NT2/D1 (cell line): Measurements from ENCODE around the gene PPP3CA.

Experiments
- DNase-seq: peaks from one replicate; pipeline ENCODE4 v3.0.0-alpha.2; 2011; ENCODE audit warnings: low read depth, low spot score
- H3K27me3 ChIP-seq: 2 replicates; pipeline ENCODE4 v1.6.0; 2011; ENCODE audit warnings: mild to moderate bottlenecking; ENCODE audit not compliant: insufficient read length, insufficient read depth
- H3K36me3 ChIP-seq: 2 replicates; pipeline ENCODE4 v1.6.1; 2011; ENCODE audit warnings: mild to moderate bottlenecking, low read length, mixed read lengths; ENCODE audit not compliant: insufficient read depth, insufficient read length
- H3K4me1 ChIP-seq: 2 replicates; pipeline ENCODE4 v1.5.1; 2011; ENCODE audit not compliant: insufficient read depth, insufficient read length
- H3K4me3 ChIP-seq: 2 replicates; pipeline ENCODE4 v1.5.1; 2011; ENCODE audit warnings: low read depth; ENCODE audit not compliant: insufficient read length
- H3K9ac ChIP-seq: 2 replicates; pipeline ENCODE4 v1.6.0; 2011; ENCODE audit warnings: low read depth; ENCODE audit not compliant: insufficient read length
- H3K9me3 ChIP-seq: 2 replicates; pipeline ENCODE4 v1.5.1; 2011; ENCODE audit warnings: mild to moderate bottlenecking, low read length; ENCODE audit not compliant: insufficient read depth
- SUZ12 ChIP-seq: IDR thresholded peaks from 2 replicates; pipeline ENCODE4 v1.6.1; 2011; ENCODE audit not compliant: insufficient read length, insufficient read depth; ENCODE audit errors: extremely low read depth
- YY1 ChIP-seq: IDR thresholded peaks from 2 replicates; pipeline ENCODE4 v1.6.1; 2011; ENCODE audit not compliant: insufficient read length, insufficient read depth
- ZNF274 ChIP-seq: IDR thresholded peaks from 2 replicates; pipeline ENCODE4 v1.6.1; 2011; ENCODE audit warnings: mild to moderate bottlenecking, low read depth, low read length

Gene PPP3CA

DNA sequence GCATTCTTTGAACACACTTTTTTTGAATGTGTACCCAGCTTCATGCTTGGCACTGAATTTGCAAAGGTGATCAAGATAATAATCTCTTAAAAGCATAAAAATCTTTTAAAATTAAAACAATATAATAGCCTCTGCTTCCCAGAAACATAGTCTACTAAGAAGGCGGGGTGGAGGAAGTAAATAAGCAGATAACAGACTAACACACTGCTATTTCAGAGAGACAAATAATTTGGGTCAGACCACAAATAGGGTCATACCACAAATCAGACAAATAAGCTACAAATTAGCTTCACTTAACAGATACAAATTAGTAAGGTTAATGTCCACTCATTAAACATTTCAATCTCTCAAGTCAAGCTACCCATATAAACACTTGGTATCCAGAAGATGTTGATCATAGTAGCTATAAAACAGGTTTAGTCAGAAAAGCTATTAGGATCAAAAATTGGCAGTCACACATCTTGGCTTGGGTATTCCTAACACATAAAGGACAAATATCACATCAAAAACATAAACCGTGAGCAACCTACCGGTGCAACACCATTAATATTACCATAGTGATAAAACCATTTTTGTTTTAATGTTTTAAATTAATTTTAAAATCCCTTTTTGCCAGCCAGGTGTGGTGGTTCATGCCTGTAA is 47.3 kb downstream of the PPP3CA start:
- no peaks in the 10 kb centered on the region for H3K4me1 ChIP-seq

DNA sequence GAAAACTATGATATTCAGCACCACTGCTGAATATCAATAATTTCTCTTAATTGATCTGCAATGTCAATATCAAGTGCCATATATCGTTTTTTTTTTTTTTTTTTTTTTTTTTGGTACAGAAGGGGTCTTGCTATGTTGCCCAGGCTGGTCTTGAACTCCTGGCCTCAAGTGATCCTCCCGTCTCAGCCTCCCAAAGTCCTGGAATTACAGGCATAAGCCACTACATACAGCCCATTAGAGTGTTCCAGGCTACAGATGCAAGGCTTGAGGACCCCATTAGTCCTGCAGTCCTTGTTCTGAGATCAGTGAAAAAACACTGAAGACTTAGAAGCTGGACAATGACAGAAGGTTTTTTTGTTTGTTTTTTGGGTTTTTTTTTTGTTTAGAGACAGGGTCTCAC is 48.3 kb downstream of the PPP3CA start:
- no peak overlapping the region for H3K4me3 ChIP-seq
- DNase-seq, result no peak
- no peaks in the 10 kb centered on the region for H3K4me1 ChIP-seq
- no peak overlapping the region for H3K9ac ChIP-seq
- no peaks in the 10 kb centered on the region for H3K9me3 ChIP-seq
- no peaks in the 10 kb centered on the region for H3K27me3 ChIP-seq
- H3K36me3 ChIP-seq, result no peaks in the 10 kb centered on the region
- no peak for TF ChIP-seq SUZ12
- TF ChIP-seq ZNF274, result no peak

More for the DNA sequence above, 47.3 kb downstream of the PPP3CA start:
- H3K4me3 ChIP-seq, result no peak overlapping the region
- H3K36me3 ChIP-seq, result no peaks in the 10 kb centered on the region
- H3K9me3 ChIP-seq, result no peaks in the 10 kb centered on the region
- H3K9ac ChIP-seq, result no peak overlapping the region
- H3K27me3 ChIP-seq, result no peaks in the 10 kb centered on the region
- no peak for TF ChIP-seq SUZ12
- no peak for TF ChIP-seq ZNF274
- TF ChIP-seq YY1, result no peak
- DNase-seq, result no peak

DNA sequence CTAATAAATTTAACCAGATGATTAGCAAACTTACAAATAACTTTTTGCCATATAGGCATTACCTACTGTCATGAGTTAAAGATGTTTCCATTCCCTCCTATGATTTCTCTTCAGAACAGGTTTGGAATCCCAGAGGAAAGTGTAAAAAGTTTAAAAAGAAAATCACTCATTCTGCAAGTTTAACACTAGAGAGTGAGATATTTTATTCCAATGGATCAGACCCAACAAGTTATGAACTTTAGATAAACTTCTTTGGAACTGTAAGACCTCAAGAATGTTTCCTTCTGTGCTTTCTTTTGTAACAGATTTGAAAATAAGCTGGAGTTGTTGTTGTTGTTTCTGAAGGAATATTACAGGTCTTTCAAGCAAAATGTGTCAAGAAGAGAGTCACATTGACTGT is 51.6 kb downstream of the PPP3CA start:
- Histone ChIP-seq H3K27me3 (no peaks in the 10 kb centered on the region), H3K4me1 (no peaks in the 10 kb centered on the region), H3K36me3 (no peaks in the 10 kb centered on the region), H3K9me3 (no peaks in the 10 kb centered on the region), H3K9ac (no peak overlapping the region), H3K4me3 (no peak overlapping the region)
- no peak for DNase-seq
- TF ChIP-seq ZNF274, result no peak
- no peak for TF ChIP-seq SUZ12
- TF ChIP-seq YY1, result no peak

DNA sequence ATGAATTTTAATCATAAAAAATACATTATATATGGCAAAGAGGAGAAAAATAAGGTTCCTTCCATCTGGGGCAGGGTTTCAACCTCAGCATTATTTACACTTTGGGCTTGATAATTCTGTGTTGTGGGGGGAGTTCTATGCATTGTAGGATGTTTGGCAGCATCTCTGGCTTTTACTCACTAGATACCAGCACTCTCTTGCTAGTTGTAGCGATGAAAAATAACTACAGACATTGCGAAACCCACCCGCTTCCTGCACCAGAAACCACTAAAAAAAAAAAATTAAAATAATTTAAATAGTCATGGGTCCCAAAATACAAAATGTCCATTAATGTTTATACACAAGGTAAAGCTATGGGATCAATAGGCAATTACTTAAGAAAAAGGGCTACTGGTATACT is 52.7 kb downstream of the PPP3CA start:
- H3K4me1 ChIP-seq, result no peaks in the 10 kb centered on the region
- H3K9ac ChIP-seq, result no peak overlapping the region
- no peak for TF ChIP-seq YY1
- no peak for TF ChIP-seq SUZ12
- TF ChIP-seq ZNF274, result no peak
- no peaks in the 10 kb centered on the region for H3K27me3 ChIP-seq
- DNase-seq, result no peak
- no peaks in the 10 kb centered on the region for H3K9me3 ChIP-seq
- H3K4me3 ChIP-seq, result no peak overlapping the region
- no peaks in the 10 kb centered on the region for H3K36me3 ChIP-seq

DNA sequence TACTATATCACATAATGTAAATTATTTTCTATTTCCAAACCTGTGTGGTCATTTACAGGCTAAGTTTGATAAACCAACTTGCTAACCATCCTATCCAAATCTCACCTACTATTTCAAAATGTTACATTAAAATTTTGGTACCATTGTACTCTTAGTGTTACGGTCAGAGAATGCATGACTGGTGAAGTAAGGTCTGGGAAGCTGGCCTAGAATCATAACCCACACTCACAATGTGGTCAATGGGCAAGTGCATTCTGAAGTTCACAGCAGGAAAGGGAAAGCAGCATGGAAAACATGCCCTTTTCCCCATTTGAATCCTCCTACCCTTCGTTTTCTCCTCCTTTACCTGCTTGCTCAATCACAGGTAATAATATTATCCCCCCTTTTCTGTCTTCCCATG is 54.4 kb downstream of the PPP3CA start:
- no peak for DNase-seq
- no peak for TF ChIP-seq SUZ12
- TF ChIP-seq ZNF274, result no peak
- TF ChIP-seq YY1, result no peak
- Histone ChIP-seq H3K9ac (no peak overlapping the region), H3K27me3 (no peaks in the 10 kb centered on the region), H3K4me1 (no peaks in the 10 kb centered on the region), H3K4me3 (no peak overlapping the region), H3K36me3 (no peaks in the 10 kb centered on the region), H3K9me3 (no peaks in the 10 kb centered on the region)

DNA sequence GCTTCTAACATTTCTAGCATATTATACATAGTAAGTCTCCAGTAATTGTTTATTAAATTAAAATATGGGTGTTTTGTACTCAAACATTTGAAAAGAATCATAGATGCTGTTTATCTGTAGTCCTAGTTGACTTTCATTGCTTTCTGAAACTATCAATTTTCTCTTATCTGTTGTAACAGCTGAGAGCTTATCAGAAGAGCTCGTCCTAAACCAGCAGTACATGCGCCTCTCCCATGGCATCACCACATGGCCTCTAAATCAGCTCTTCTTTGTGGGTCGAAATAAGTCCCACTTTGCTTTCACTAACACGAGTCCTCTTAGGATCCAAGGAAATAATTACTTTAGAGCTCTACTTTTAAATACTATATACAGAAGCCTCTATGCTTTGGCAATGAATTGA is 55.1 kb downstream of the PPP3CA start:
- Histone ChIP-seq H3K4me1 (no peaks in the 10 kb centered on the region), H3K4me3 (no peak overlapping the region), H3K9ac (no peak overlapping the region), H3K36me3 (no peaks in the 10 kb centered on the region), H3K9me3 (no peaks in the 10 kb centered on the region), H3K27me3 (no peaks in the 10 kb centered on the region)
- TF ChIP-seq YY1, result no peak
- TF ChIP-seq ZNF274, result no peak
- TF ChIP-seq SUZ12, result no peak
- no peak for DNase-seq

DNA sequence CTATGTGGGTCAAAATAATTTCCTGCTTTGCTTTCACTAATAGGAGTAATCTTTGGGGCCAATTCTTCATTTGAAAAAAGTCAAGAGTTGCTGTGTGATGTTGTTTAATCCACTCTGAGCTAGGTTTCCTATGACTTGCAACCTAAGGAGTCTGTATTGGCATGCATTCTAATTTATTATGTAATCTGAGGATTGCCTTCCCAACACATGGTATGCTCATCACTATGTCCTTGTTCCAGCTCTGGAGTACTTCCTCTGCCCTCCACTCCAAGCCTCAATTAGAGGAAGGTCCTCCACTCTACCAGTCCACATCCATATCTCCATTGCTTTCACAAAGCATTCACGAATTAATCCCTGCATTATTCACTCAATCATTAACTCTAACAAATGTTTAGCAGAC is 56.1 kb downstream of the PPP3CA start:
- Histone ChIP-seq H3K27me3 (no peaks in the 10 kb centered on the region), H3K4me1 (no peaks in the 10 kb centered on the region), H3K9ac (no peak overlapping the region), H3K9me3 (no peaks in the 10 kb centered on the region), H3K4me3 (no peak overlapping the region), H3K36me3 (no peaks in the 10 kb centered on the region)
- DNase-seq, result no peak
- TF ChIP-seq SUZ12, result no peak
- no peak for TF ChIP-seq YY1
- no peak for TF ChIP-seq ZNF274
